GM12878 (cell line): ENCODE data around the gene SMIM5. TPM values are rescaled to one million over a fixed set of nuclear protein-coding genes. Genes with fewer than 3 reads are reported as not detected.

Experiments used
- ATAC-seq: fragments of 200-7000 bp; cut with Tn5 transposase; 3 replicates; pipeline ENCODE4 v1.9.1; 2020; ENCODE audit warnings: mild to moderate bottlenecking, moderate library complexity
- BruUV-seq: library from RNA; stranded (reverse); fragments of 400-500 nt; replicated peaks from 2 replicates; lab custom pipeline; 2021; lab: Mats Ljungman, UMichigan
- CTCF ChIA-PET: fragments of 300-600 bp; sonication (Branson Sonifier 250); formaldehyde crosslinking; extraction: SDS; loops from one replicate; lab custom pipeline; 2021; ENCODE audit warnings: inconsistent platforms; lab: Yijun Ruan, JAX
- POLR2A ChIA-PET: fragments of 350-600 bp; formaldehyde crosslinking; extraction: SDS; loops from one replicate; lab custom pipeline; 2021; ENCODE audit warnings: inconsistent platforms; lab: Charles Lee
- RAD21 ChIA-PET: fragments of 300-600 bp; sonication (Branson Sonifier 250); formaldehyde crosslinking; loops from one replicate; lab custom pipeline; 2023; ENCODE audit warnings: antibody characterized with exemption; ENCODE audit not compliant: unreplicated experiment; lab: Charles Lee
- SMC1A ChIA-PET: fragments of 300-600 bp; sonication (Branson Sonifier 250); formaldehyde crosslinking; loops from one replicate; lab custom pipeline; 2023; ENCODE audit not compliant: unreplicated experiment, uncharacterized antibody; lab: Charles Lee
- DNase-seq: peaks from one replicate; pipeline ENCODE4 v3.0.0-alpha.2; 2011; ENCODE audit warnings: low read depth, low spot score
- FAIRE-seq: peaks from 3 replicates; lab custom pipeline; 2011; peaks lifted over from hg19 to GRCh38; lab: Jason Lieb, UNC
- H2AFZ ChIP-seq: 2 replicates; pipeline ENCODE4 v1.6.0; 2011; ENCODE audit warnings: low read depth, low read length, control low read depth; ENCODE audit not compliant: control insufficient read depth
- H3K27ac ChIP-seq: 2 replicates; pipeline ENCODE4 v1.5.1; 2011; ENCODE audit warnings: control low read depth; ENCODE audit not compliant: control insufficient read depth, insufficient read depth
- H3K27me3 ChIP-seq, 2 experiments: replicated peaks in 1 of 2; 2 replicates each; pipeline versions ENCODE4 v1.6.0 to v1.6.1; 2011; ENCODE audit warnings: low read length in 1 of 2; ENCODE audit not compliant: control insufficient read depth in 2 of 2, insufficient read depth in 2 of 2
- H3K36me3 ChIP-seq, 2 experiments: 2 replicates each; pipeline ENCODE4 v1.5.1; 2011; ENCODE audit warnings: low read length in 1 of 2; ENCODE audit not compliant: control insufficient read depth in 2 of 2, insufficient read depth in 2 of 2
- H3K4me1 ChIP-seq: 2 replicates; pipeline ENCODE4 v1.6.1; 2011; ENCODE audit warnings: mild to moderate bottlenecking, low read length, moderate library complexity, mixed read lengths; ENCODE audit not compliant: control insufficient read depth, insufficient read depth
- H3K4me2 ChIP-seq: 2 replicates; pipeline ENCODE4 v1.6.0; 2011; ENCODE audit warnings: control low read depth; ENCODE audit not compliant: control insufficient read depth, insufficient read depth
- H3K4me3 ChIP-seq: fragments of 200-600 bp; sonication (generic); 2 replicates; pipeline ENCODE4 v1.5.1; 2016
- H3K79me2 ChIP-seq: 2 replicates; pipeline ENCODE4 v1.6.0; 2011; ENCODE audit warnings: low read length; ENCODE audit not compliant: control insufficient read depth, insufficient read depth
- H3K9ac ChIP-seq: 2 replicates; pipeline ENCODE4 v1.8.0; 2011; ENCODE audit warnings: low read length, control low read depth, mixed read lengths; ENCODE audit not compliant: control insufficient read depth, insufficient read depth
- H3K9me3 ChIP-seq: replicated peaks from 3 replicates; pipeline ENCODE4 v1.5.1; 2011; ENCODE audit warnings: mild to moderate bottlenecking, low read length; ENCODE audit not compliant: control insufficient read depth, insufficient read depth
- H4K20me1 ChIP-seq: 2 replicates; pipeline ENCODE4 v1.6.0; 2011; ENCODE audit not compliant: control insufficient read depth, insufficient read depth
- CEBPB ChIP-seq, 2 experiments: fragments of 150-350 bp in 1 of 2; IDR thresholded peaks; 2 replicates each; pipeline ENCODE4 v1.6.1; 2012 to 2014; ENCODE audit warnings: low read depth in 2 of 2, low read length in 2 of 2, borderline replicate concordance in 1 of 2, inconsistent platforms in 1 of 2
- CHD1 ChIP-seq: IDR thresholded peaks from 2 replicates; pipeline ENCODE4 v1.6.1; 2012; ENCODE audit warnings: low read depth, low read length, improper control_type of control experiment
- E4F1 ChIP-seq: fragments of 450-650 bp; IDR thresholded peaks from 2 replicates; pipeline ENCODE4 v1.6.1; 2018; ENCODE audit warnings: borderline replicate concordance, mild to moderate bottlenecking; ENCODE audit not compliant: partially characterized antibody
- GABPA ChIP-seq: IDR thresholded peaks from 2 replicates; pipeline ENCODE4 v1.6.1; 2014; ENCODE audit warnings: antibody characterized with exemption, low read depth, mild to moderate bottlenecking, inconsistent platforms
- HDAC6 ChIP-seq: fragments of 200-600 bp; sonication (generic); IDR thresholded peaks from one replicate; pipeline ENCODE4 v1.8.0; 2017; ENCODE audit warnings: antibody characterized with exemption; ENCODE audit not compliant: unreplicated experiment
- HDGF ChIP-seq: fragments of 450-650 bp; IDR thresholded peaks from 2 replicates; pipeline ENCODE4 v1.6.1; 2016; ENCODE audit warnings: antibody characterized with exemption
- MYC ChIP-seq: IDR thresholded peaks from 2 replicates; pipeline ENCODE4 v1.6.1; 2011; ENCODE audit warnings: mild to moderate bottlenecking, low read length, moderate library complexity, inconsistent platforms; ENCODE audit not compliant: insufficient read depth, insufficient replicate concordance, insufficient read length, severe bottlenecking
- RAD51 ChIP-seq: fragments of 450-650 bp; IDR thresholded peaks from 2 replicates; pipeline ENCODE4 v1.6.1; 2016; ENCODE audit warnings: moderate library complexity, mild to moderate bottlenecking, inconsistent platforms
- SP1 ChIP-seq: IDR thresholded peaks from one replicate; pipeline ENCODE4 v1.6.1; 2011; ENCODE audit warnings: low read depth, low read length
- SREBF1 ChIP-seq: IDR thresholded peaks from 2 replicates; pipeline ENCODE4 v1.6.1; 2012; ENCODE audit warnings: mild to moderate bottlenecking, low read length
- WGBS: methylation state at CpG from one replicate; pipeline ENCODE4 v1.1.6; 2016; ENCODE audit warnings: low lambda C conversion rate; ENCODE audit not compliant: insufficient replicate concordance, insufficient coverage; ENCODE audit errors: missing lambda C conversion rate; 5-methylcytosine and 5-hydroxymethylcytosine counted together
- in situ Hi-C: fragments of 300-500 bp; cut with MboI; formaldehyde crosslinking; loops from 9 replicates; pipeline ENCODE4 v1.14.3; 2018; ENCODE audit warnings: mixed read lengths
- intact Hi-C: fragments of 100-400 bp; cut with micrococcal nuclease; formaldehyde crosslinking; loops from one replicate; pipeline ENCODE4 v1.14.2; 2022; ENCODE audit not compliant: unreplicated experiment
- polyA plus RNA-seq, 11 experiments: library from polyadenylated mRNA; depleted of rRNA in 4 of 11; unstranded in 6 of 11; stranded (reverse) in 5 of 11; fragments of >200 nt; fragmentation: Nextera tagmentation in 4 of 11; fragmentation: Illumina TruSeq in 1 of 11; extraction: Ambion mirVana in 4 of 11; extraction: Trizol in 1 of 11; gene quantifications; 1 replicate in 1 of 11; 2 replicates in 10 of 11; pipeline versions ENCODE4 v1.2.1 to v1.2.3, GENCODE V29; 2011 to 2016; ENCODE audit warnings: inconsistent platforms in 2 of 11, missing spikeins in 2 of 11, low read depth in 1 of 11
- total RNA-seq, 4 experiments: library from RNA; depleted of rRNA in 3 of 4; stranded (reverse); fragments of >200 nt in 3 of 4; fragmentation: Illumina TruSeq in 1 of 4; extraction: Trizol in 1 of 4; gene quantifications; 2 replicates each; pipeline versions ENCODE4 v1.2.1 to v1.2.3, GENCODE V29; 2013 to 2021
- TF ChIP-seq, protein P1 (sequence below): IDR thresholded peaks from 2 replicates; pipeline ENCODE4 v1.6.1; 2011; ENCODE audit warnings: mild to moderate bottlenecking, low read depth, low read length, moderate library complexity; ENCODE audit not compliant: insufficient replicate concordance
- TF ChIP-seq, protein P2 (sequence below): fragments of 450-650 bp; IDR thresholded peaks from 2 replicates; pipeline ENCODE4 v1.6.1; 2017; ENCODE audit warnings: antibody characterized with exemption, mild to moderate bottlenecking, moderate library complexity

SMIM5 gene
- total and polyA plus RNA-seq, 10 of the 15 experiments (the other 5 are each of a cell fraction or from before 2014, with no cell fraction given) = 0.08 to 0.11 TPM; not detected in 8

DNA sequence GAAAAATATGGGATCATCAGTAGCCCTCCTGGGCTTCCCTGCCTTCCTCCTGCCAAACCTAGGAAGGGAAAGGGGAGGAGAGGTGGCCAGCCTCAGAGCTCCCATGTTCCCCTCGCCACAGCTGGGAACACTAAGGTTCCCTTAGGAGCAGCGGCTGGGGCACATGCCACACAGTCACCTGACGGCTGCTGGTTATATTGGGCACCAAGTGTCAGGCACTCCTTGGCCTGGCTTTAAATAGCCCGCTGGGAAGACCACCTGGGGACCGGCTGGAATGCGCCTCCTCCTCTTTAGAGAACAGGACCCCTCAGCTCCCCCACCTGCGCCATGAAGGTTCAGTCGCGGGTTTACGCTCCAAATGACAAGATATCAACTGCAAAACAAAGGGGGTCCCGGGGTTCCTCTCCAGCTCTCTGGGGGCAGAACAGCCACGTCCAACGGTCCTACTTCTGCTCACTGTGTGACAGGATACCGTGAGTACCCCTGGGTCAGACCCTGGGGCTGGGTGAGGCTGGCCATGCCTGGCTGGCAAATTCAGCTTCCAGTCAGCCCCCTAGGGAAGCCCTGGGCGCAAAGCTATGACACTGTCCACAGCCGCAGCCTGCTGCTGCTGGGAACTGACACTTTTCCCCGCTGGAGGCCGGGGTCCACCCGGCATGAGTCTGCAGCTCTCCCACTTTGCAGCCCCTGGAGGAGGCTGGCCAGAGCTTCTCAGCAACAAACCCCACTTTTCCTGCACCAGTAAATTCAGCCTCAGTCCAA is 3.3 kb downstream of the SMIM5 start:
- H3K9ac ChIP-seq = no peak overlapping the region
- no peaks in the 10 kb centered on the region for H3K27me3 ChIP-seq
- no peaks in the 10 kb centered on the region; the same call in 1 of the 2 replicates for H4K20me1 ChIP-seq
- CTCF ChIA-PET = interaction anchor here (0.5 to 13.0 kb wide), 6 partner anchors 11 to 172 kb away, joined by 3 to 349 read pairs (median 6); a partner anchor contains a TSS
- no peak for ATAC-seq
- no peaks in the 10 kb centered on the region for H3K9me3 ChIP-seq
- peaks cover 8% of the 10 kb centered on the region for H3K4me1 ChIP-seq
- no peaks in the 10 kb centered on the region for H3K79me2 ChIP-seq
- no peak overlapping the region for H2AFZ ChIP-seq
- H3K4me3 ChIP-seq = no peak overlapping the region
- TF ChIP-seq HDAC6 = no peak
- no peak for TF ChIP-seq E4F1
- no peak for TF ChIP-seq SREBF1
- TF ChIP-seq, protein P1, sequence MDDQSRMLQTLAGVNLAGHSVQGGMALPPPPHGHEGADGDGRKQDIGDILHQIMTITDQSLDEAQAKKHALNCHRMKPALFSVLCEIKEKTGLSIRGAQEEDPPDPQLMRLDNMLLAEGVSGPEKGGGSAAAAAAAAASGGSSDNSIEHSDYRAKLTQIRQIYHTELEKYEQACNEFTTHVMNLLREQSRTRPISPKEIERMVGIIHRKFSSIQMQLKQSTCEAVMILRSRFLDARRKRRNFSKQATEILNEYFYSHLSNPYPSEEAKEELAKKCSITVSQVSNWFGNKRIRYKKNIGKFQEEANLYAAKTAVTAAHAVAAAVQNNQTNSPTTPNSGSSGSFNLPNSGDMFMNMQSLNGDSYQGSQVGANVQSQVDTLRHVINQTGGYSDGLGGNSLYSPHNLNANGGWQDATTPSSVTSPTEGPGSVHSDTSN = no peak
- no peak for TF ChIP-seq GABPA
- TF ChIP-seq CHD1 = no peak
- TF ChIP-seq HDGF = no peak
- TF ChIP-seq CEBPB (IDR thresholded peaks at IDR 0.05; ENCODE audit: borderline replicate concordance in 1 of 2, low read depth in 2 of 2, low read length in 2 of 2) = no peak
- no peak for TF ChIP-seq RAD51
- TF ChIP-seq MYC = no peak
- TF ChIP-seq, protein P2, sequence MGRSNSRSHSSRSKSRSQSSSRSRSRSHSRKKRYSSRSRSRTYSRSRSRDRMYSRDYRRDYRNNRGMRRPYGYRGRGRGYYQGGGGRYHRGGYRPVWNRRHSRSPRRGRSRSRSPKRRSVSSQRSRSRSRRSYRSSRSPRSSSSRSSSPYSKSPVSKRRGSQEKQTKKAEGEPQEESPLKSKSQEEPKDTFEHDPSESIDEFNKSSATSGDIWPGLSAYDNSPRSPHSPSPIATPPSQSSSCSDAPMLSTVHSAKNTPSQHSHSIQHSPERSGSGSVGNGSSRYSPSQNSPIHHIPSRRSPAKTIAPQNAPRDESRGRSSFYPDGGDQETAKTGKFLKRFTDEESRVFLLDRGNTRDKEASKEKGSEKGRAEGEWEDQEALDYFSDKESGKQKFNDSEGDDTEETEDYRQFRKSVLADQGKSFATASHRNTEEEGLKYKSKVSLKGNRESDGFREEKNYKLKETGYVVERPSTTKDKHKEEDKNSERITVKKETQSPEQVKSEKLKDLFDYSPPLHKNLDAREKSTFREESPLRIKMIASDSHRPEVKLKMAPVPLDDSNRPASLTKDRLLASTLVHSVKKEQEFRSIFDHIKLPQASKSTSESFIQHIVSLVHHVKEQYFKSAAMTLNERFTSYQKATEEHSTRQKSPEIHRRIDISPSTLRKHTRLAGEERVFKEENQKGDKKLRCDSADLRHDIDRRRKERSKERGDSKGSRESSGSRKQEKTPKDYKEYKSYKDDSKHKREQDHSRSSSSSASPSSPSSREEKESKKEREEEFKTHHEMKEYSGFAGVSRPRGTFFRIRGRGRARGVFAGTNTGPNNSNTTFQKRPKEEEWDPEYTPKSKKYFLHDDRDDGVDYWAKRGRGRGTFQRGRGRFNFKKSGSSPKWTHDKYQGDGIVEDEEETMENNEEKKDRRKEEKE = no peak
- no peak for TF ChIP-seq SP1
- in situ Hi-C loops = loop anchor here (10.0 kb wide), 1 partner anchor 108 kb away; no protein-coding TSS in a partner anchor
- WGBS = 93% methylated on average over 18 of the region's 19 CpGs
- H3K4me2 ChIP-seq = no peak overlapping the region
- BruUV-seq = no TSS peak
- no peak for DNase-seq
- no peak for FAIRE-seq
- H3K36me3 ChIP-seq = peaks cover 0 to 3% of the 10 kb centered on the region in 2 experiments; a peak in 2 of 4 replicates
- POLR2A ChIA-PET = interaction anchor here (0.8 kb wide), 1 partner anchor 10 kb away, joined by 3 read pairs; a partner anchor contains a TSS
- RAD21 ChIA-PET = interaction anchor here (0.8 kb wide), 1 partner anchor 113 kb away, joined by 4 read pairs; no protein-coding TSS in a partner anchor
- SMC1A ChIA-PET = interaction anchor here (0.7 to 1.3 kb wide), 3 partner anchors 108 to 128 kb away, joined by 3 to 4 read pairs (median 3); no protein-coding TSS in a partner anchor
- no peak overlapping the region for H3K27ac ChIP-seq
- intact Hi-C loops = no loop called here
